ENCODE data around the gene ALOX5AP.

Gene ALOX5AP

DNA sequence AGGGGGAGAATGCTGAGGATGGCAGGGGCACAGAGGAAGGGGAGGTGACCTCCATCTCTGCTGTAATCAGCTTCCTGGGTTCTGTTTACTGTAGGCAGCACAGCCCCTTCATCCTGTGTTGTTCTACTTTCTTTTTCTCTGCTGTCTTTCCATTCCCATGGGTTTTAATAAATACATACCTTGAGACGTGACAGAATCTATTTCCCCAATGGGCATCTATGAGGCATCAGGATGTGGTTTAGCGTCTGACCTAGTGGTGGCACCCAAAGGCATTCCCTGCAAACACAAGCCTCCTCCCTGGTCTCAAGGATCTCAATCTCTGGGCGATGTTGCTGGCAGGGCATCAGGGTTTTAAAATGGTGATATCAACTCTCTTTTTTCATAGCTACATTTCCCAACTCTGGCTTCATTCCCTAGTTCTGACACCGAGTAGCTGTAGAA, 60.8 kb downstream of the ALOX5AP start:
- peaks cover 20% of the 10 kb centered on the region for H3K4me1 ChIP-seq (ENCODE audit: control insufficient read depth, insufficient read depth, low read length, poor library complexity, severe bottlenecking)
- H3K36me3 ChIP-seq (ENCODE audit: control insufficient read depth, insufficient read depth, low read length) = no peaks in the 10 kb centered on the region
- H3K27me3 ChIP-seq (replicated peaks; ENCODE audit: control insufficient read depth, insufficient read depth, low read length, poor library complexity, severe bottlenecking) = no peaks in the 10 kb centered on the region
- H3K27ac ChIP-seq (ENCODE audit: insufficient read depth, low read length, poor library complexity, severe bottlenecking) = no peak overlapping the region
- H3K4me3 ChIP-seq (ENCODE audit: insufficient read depth, low read depth, low read length, poor library complexity, severe bottlenecking) = peak overlapping the region; percentile 5
- no peaks in the 10 kb centered on the region for H3K9me3 ChIP-seq (ENCODE audit: control insufficient read depth, low read length)
- peak in 1 of 3 donors; percentile 4 for DNase-seq

- Histone ChIP-seq H3K4me3 (ENCODE audit: insufficient read depth, low read depth, low read length, poor library complexity, severe bottlenecking) (peak overlapping the region; percentile 5), H3K27me3 (replicated peaks; ENCODE audit: control insufficient read depth, insufficient read depth, low read length, poor library complexity, severe bottlenecking) (no peaks in the 10 kb centered on the region), H3K4me1 (ENCODE audit: control insufficient read depth, insufficient read depth, low read length, poor library complexity, severe bottlenecking) (peaks cover 20% of the 10 kb centered on the region), H3K9me3 (ENCODE audit: control insufficient read depth, low read length) (no peaks in the 10 kb centered on the region), H3K27ac (ENCODE audit: insufficient read depth, low read length, poor library complexity, severe bottlenecking) (no peak overlapping the region), H3K36me3 (ENCODE audit: control insufficient read depth, insufficient read depth, low read length) (no peaks in the 10 kb centered on the region)
- no peak for DNase-seq
These were observed 61.6 kb downstream of the ALOX5AP start for GRCh38 chr13:30796631-30797601.

- Histone ChIP-seq H3K36me3 (ENCODE audit: control insufficient read depth, insufficient read depth, low read length) (no peaks in the 10 kb centered on the region), H3K27me3 (replicated peaks; ENCODE audit: control insufficient read depth, insufficient read depth, low read length, poor library complexity, severe bottlenecking) (no peaks in the 10 kb centered on the region), H3K9me3 (ENCODE audit: control insufficient read depth, low read length) (no peaks in the 10 kb centered on the region), H3K4me1 (ENCODE audit: control insufficient read depth, insufficient read depth, low read length, poor library complexity, severe bottlenecking) (peaks cover 24% of the 10 kb centered on the region), H3K27ac (ENCODE audit: insufficient read depth, low read length, poor library complexity, severe bottlenecking) (no peak overlapping the region), H3K4me3 (ENCODE audit: insufficient read depth, low read depth, low read length, poor library complexity, severe bottlenecking) (no peak overlapping the region)
- DNase-seq = no peak
These were observed 62.6 kb downstream of the ALOX5AP start for GRCh38 chr13:30797847-30798535.

- no peak for DNase-seq
- Histone ChIP-seq H3K27ac (ENCODE audit: insufficient read depth, low read length, poor library complexity, severe bottlenecking) (no peak overlapping the region), H3K9me3 (ENCODE audit: control insufficient read depth, low read length) (no peaks in the 10 kb centered on the region), H3K27me3 (replicated peaks; ENCODE audit: control insufficient read depth, insufficient read depth, low read length, poor library complexity, severe bottlenecking) (no peaks in the 10 kb centered on the region), H3K4me3 (ENCODE audit: insufficient read depth, low read depth, low read length, poor library complexity, severe bottlenecking) (no peak overlapping the region), H3K4me1 (ENCODE audit: control insufficient read depth, insufficient read depth, low read length, poor library complexity, severe bottlenecking) (peaks cover 27% of the 10 kb centered on the region), H3K36me3 (ENCODE audit: control insufficient read depth, insufficient read depth, low read length) (no peaks in the 10 kb centered on the region)
These were observed 63.5 kb downstream of the ALOX5AP start for GRCh38 chr13:30798776-30799355.

GRCh38 chr13:30799356-30799824, 64.0 kb downstream of the ALOX5AP start:
- no peaks in the 10 kb centered on the region for H3K27me3 ChIP-seq (replicated peaks; ENCODE audit: control insufficient read depth, insufficient read depth, low read length, poor library complexity, severe bottlenecking)
- H3K4me3 ChIP-seq (ENCODE audit: insufficient read depth, low read depth, low read length, poor library complexity, severe bottlenecking) = no peak overlapping the region
- H3K36me3 ChIP-seq (ENCODE audit: control insufficient read depth, insufficient read depth, low read length) = no peaks in the 10 kb centered on the region
- H3K9me3 ChIP-seq (ENCODE audit: control insufficient read depth, low read length) = no peaks in the 10 kb centered on the region
- no peak overlapping the region for H3K27ac ChIP-seq (ENCODE audit: insufficient read depth, low read length, poor library complexity, severe bottlenecking)
- H3K4me1 ChIP-seq (ENCODE audit: control insufficient read depth, insufficient read depth, low read length, poor library complexity, severe bottlenecking) = peaks cover 27% of the 10 kb centered on the region
- no peak for DNase-seq

DNA sequence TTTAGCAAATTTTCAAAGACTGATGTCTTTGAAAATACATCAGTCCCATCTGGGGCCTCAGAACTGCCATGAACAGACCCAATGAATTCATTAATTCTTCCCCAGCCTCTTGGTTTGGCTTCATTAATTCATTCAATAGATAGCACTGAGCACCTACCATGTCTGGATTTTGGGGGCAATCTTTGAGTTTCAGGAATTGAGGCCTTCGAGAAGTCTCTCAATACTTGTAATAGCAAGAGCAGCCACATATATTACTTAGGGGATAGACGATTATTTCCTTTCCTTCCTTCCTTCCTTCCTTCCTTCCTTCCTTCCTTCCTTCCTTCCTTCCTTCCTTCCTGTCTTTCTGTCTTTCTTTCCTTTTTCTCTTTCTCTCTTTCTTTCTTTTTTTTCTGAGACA, 64.8 kb downstream of the ALOX5AP start:
- Histone ChIP-seq H3K4me1 (ENCODE audit: control insufficient read depth, insufficient read depth, low read length, poor library complexity, severe bottlenecking) (peaks cover 25% of the 10 kb centered on the region), H3K9me3 (ENCODE audit: control insufficient read depth, low read length) (no peaks in the 10 kb centered on the region), H3K36me3 (ENCODE audit: control insufficient read depth, insufficient read depth, low read length) (no peaks in the 10 kb centered on the region), H3K27ac (ENCODE audit: insufficient read depth, low read length, poor library complexity, severe bottlenecking) (no peak overlapping the region), H3K27me3 (replicated peaks; ENCODE audit: control insufficient read depth, insufficient read depth, low read length, poor library complexity, severe bottlenecking) (no peaks in the 10 kb centered on the region), H3K4me3 (ENCODE audit: insufficient read depth, low read depth, low read length, poor library complexity, severe bottlenecking) (no peak overlapping the region)
- no peak for DNase-seq

- DNase-seq = no peak
- Histone ChIP-seq H3K4me3 (ENCODE audit: insufficient read depth, low read depth, low read length, poor library complexity, severe bottlenecking) (no peak overlapping the region), H3K36me3 (ENCODE audit: control insufficient read depth, insufficient read depth, low read length) (no peaks in the 10 kb centered on the region), H3K27me3 (replicated peaks; ENCODE audit: control insufficient read depth, insufficient read depth, low read length, poor library complexity, severe bottlenecking) (no peaks in the 10 kb centered on the region), H3K27ac (ENCODE audit: insufficient read depth, low read length, poor library complexity, severe bottlenecking) (no peak overlapping the region), H3K4me1 (ENCODE audit: control insufficient read depth, insufficient read depth, low read length, poor library complexity, severe bottlenecking) (peaks cover 8% of the 10 kb centered on the region), H3K9me3 (ENCODE audit: control insufficient read depth, low read length) (no peaks in the 10 kb centered on the region)
These were observed 67.2 kb downstream of the ALOX5AP start for GRCh38 chr13:30802501-30802900.

DNA sequence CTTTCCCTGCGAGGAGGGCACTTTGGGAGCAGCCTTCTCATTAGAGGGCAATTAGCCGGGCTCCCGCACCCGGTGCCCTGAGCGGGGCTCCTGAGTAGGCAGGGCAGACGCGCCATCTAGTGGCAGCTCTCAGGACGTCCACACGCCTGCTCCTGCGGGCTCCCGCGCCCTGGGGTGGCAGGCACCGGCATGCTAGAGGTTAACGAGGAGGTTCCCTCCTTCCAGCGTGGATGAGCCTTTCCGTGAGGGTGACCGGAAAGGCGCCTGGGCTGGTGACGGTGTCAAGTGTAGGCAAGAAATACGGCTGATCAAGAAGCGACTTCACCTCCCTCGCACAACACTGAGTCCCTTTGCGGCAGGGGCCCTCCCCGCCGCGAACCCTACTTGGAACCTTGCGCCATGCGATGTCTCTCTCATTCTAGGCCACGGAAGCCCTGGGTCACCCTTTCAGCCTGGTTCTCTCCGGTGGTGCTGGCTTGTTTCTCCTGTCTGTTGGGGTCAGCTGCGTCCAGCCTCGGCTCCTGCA, 67.7 kb downstream of the ALOX5AP start:
- H3K27ac ChIP-seq (ENCODE audit: insufficient read depth, low read length, poor library complexity, severe bottlenecking) = no peak overlapping the region
- H3K27me3 ChIP-seq (replicated peaks; ENCODE audit: control insufficient read depth, insufficient read depth, low read length, poor library complexity, severe bottlenecking) = no peaks in the 10 kb centered on the region
- no peaks in the 10 kb centered on the region for H3K9me3 ChIP-seq (ENCODE audit: control insufficient read depth, low read length)
- peak; percentile 53 to 67 (median 57) for DNase-seq
- peak overlapping the region; percentile 28 for H3K4me3 ChIP-seq (ENCODE audit: insufficient read depth, low read depth, low read length, poor library complexity, severe bottlenecking)
- H3K36me3 ChIP-seq (ENCODE audit: control insufficient read depth, insufficient read depth, low read length) = no peaks in the 10 kb centered on the region
- H3K4me1 ChIP-seq (ENCODE audit: control insufficient read depth, insufficient read depth, low read length, poor library complexity, severe bottlenecking) = peaks cover 8% of the 10 kb centered on the region

- peaks cover 8% of the 10 kb centered on the region for H3K4me1 ChIP-seq (ENCODE audit: control insufficient read depth, insufficient read depth, low read length, poor library complexity, severe bottlenecking)
- H3K36me3 ChIP-seq (ENCODE audit: control insufficient read depth, insufficient read depth, low read length) = no peaks in the 10 kb centered on the region
- H3K27me3 ChIP-seq (replicated peaks; ENCODE audit: control insufficient read depth, insufficient read depth, low read length, poor library complexity, severe bottlenecking) = no peaks in the 10 kb centered on the region
- no peak overlapping the region for H3K27ac ChIP-seq (ENCODE audit: insufficient read depth, low read length, poor library complexity, severe bottlenecking)
- no peak overlapping the region for H3K4me3 ChIP-seq (ENCODE audit: insufficient read depth, low read depth, low read length, poor library complexity, severe bottlenecking)
- DNase-seq = no peak
- no peaks in the 10 kb centered on the region for H3K9me3 ChIP-seq (ENCODE audit: control insufficient read depth, low read length)
These were observed 68.4 kb downstream of the ALOX5AP start for GRCh38 chr13:30803749-30804148.
